Measurements from ENCODE around the gene KRTAP5-8. TPM values are rescaled to one million over a fixed set of nuclear protein-coding genes. Genes with fewer than 3 reads are reported as not detected.
"Not testable (repeated sequence)": the region's sequence is repeated elsewhere in the genome, so short reads cannot be mapped to it uniquely, and the experiment has no call there.

The KRTAP5-8 gene
- total RNA-seq, 1 experiment from 2014 or later, result not detected

GRCh38 chr11:71577469-71578004 lies 39.7 kb downstream of the KRTAP5-8 start:
- intact Hi-C loops (cut with micrococcal nuclease; ENCODE audit: unreplicated experiment), result no loop called here

GRCh38 chr11:71579513-71579912 lies 41.7 kb downstream of the KRTAP5-8 start:
- H3K4me3 ChIP-seq (ENCODE audit: low read depth, low read length, poor library complexity, severe bottlenecking); intact Hi-C loops (cut with micrococcal nuclease; ENCODE audit: unreplicated experiment); H3K9me3 ChIP-seq (ENCODE audit: low read depth, low read length, poor library complexity, severe bottlenecking); POLR2A ChIA-PET (ENCODE audit: low non-redundant PET); H3K4me1 ChIP-seq (ENCODE audit: insufficient read depth, low read length, poor library complexity, severe bottlenecking); BruUV-seq (replicated peaks); H3K27me3 ChIP-seq (replicated peaks; ENCODE audit: insufficient read depth, low read depth, low read length, poor library complexity); H3K36me3 ChIP-seq (ENCODE audit: insufficient read depth, low read length, poor library complexity, severe bottlenecking); DNase-seq (ENCODE audit: low spot score); H3K27ac ChIP-seq (ENCODE audit: low read depth, low read length, poor library complexity, severe bottlenecking): not testable (repeated sequence)
- CTCF ChIA-PET, result interaction anchor here (0.6 to 1.2 kb wide), 6 partner anchors 8 to 127 kb away, joined by 3 to 8 read pairs (median 4); partner anchors contain the start of gene NADSYN1

More at GRCh38 chr11:71577469-71578004, 39.7 kb downstream of the KRTAP5-8 start:
- no peak overlapping the region for H3K4me3 ChIP-seq (ENCODE audit: low read depth, low read length, poor library complexity, severe bottlenecking)
- ChIA-PET CTCF (no interaction called here), POLR2A (ENCODE audit: low non-redundant PET) (no interaction called here)
- peaks cover 4% of the 10 kb centered on the region for H3K4me1 ChIP-seq (ENCODE audit: insufficient read depth, low read length, poor library complexity, severe bottlenecking)
- H3K9me3 ChIP-seq (ENCODE audit: low read depth, low read length, poor library complexity, severe bottlenecking), result no peaks in the 10 kb centered on the region
- no TSS peak for BruUV-seq (replicated peaks)
- no peaks in the 10 kb centered on the region for H3K27me3 ChIP-seq (replicated peaks; ENCODE audit: insufficient read depth, low read depth, low read length, poor library complexity)
- no peaks in the 10 kb centered on the region for H3K36me3 ChIP-seq (ENCODE audit: insufficient read depth, low read length, poor library complexity, severe bottlenecking)
- no peak overlapping the region for H3K27ac ChIP-seq (ENCODE audit: low read depth, low read length, poor library complexity, severe bottlenecking)
- TF ChIP-seq CTCF (conservative IDR thresholded peaks at IDR 0.05; ENCODE audit: low read depth, low read length) (no peak), EZH2 (IDR thresholded peaks at IDR 0.05; ENCODE audit: borderline replicate concordance, low read depth, low read length, poor library complexity, severe bottlenecking) (no peak)
- no peak for DNase-seq (ENCODE audit: low spot score)

GRCh38 chr11:71580057-71581003 lies 42.5 kb downstream of the KRTAP5-8 start:
- BruUV-seq (replicated peaks), result no TSS peak
- intact Hi-C loops (cut with micrococcal nuclease; ENCODE audit: unreplicated experiment), result no loop called here

More at GRCh38 chr11:71580057-71581003, 42.5 kb downstream of the KRTAP5-8 start:
- no peaks in the 10 kb centered on the region for H3K9me3 ChIP-seq (ENCODE audit: low read depth, low read length, poor library complexity, severe bottlenecking)
- POLR2A ChIA-PET (ENCODE audit: low non-redundant PET), result no interaction called here
- TF ChIP-seq EZH2 (IDR thresholded peaks at IDR 0.05; ENCODE audit: borderline replicate concordance, low read depth, low read length, poor library complexity, severe bottlenecking) (no peak), CTCF (conservative IDR thresholded peaks at IDR 0.05; ENCODE audit: low read depth, low read length) (peak; percentile 89)
- no peaks in the 10 kb centered on the region for H3K27me3 ChIP-seq (replicated peaks; ENCODE audit: insufficient read depth, low read depth, low read length, poor library complexity)
- CTCF ChIA-PET, result interaction anchor here (0.6 to 1.2 kb wide), 7 partner anchors 9 to 128 kb away, joined by 3 to 8 read pairs (median 3); partner anchors contain the start of gene NADSYN1
- peaks cover 4% of the 10 kb centered on the region for H3K4me1 ChIP-seq (ENCODE audit: insufficient read depth, low read length, poor library complexity, severe bottlenecking)
- H3K36me3 ChIP-seq (ENCODE audit: insufficient read depth, low read length, poor library complexity, severe bottlenecking), result no peaks in the 10 kb centered on the region
- H3K27ac ChIP-seq (ENCODE audit: low read depth, low read length, poor library complexity, severe bottlenecking), result no peak overlapping the region
- DNase-seq (ENCODE audit: low spot score), result peak; percentile 93
- no peak overlapping the region for H3K4me3 ChIP-seq (ENCODE audit: low read depth, low read length, poor library complexity, severe bottlenecking)

All from A673 (cell line).